ENCODE results near the gene PSMB11.

The PSMB11 gene

GRCh38 chr14:23055621-23056144, 13.7 kb downstream of the PSMB11 start:
- H3K27me3 ChIP-seq (ENCODE audit: insufficient read depth, low read length), result no peaks in the 10 kb centered on the region
- no peak for TF ChIP-seq CTCF (IDR thresholded peaks at IDR 0.05; ENCODE audit: low read length)
- no peak for TF ChIP-seq EZH2 (IDR thresholded peaks at IDR 0.05; ENCODE audit: borderline replicate concordance, low read length)
- no peaks in the 10 kb centered on the region for H3K9me2 ChIP-seq (ENCODE audit: low read depth, low read length)
- H3K9me3 ChIP-seq (ENCODE audit: low read length), result no peaks in the 10 kb centered on the region
- no peak overlapping the region for H2AFZ ChIP-seq (ENCODE audit: low read length)
- H4K20me1 ChIP-seq (ENCODE audit: insufficient read depth, low read length), result no peaks in the 10 kb centered on the region
- no peaks in the 10 kb centered on the region for H3F3A ChIP-seq (ENCODE audit: insufficient read depth, low read length)
- H3K27ac ChIP-seq (ENCODE audit: low read depth, low read length, poor library complexity, severe bottlenecking), result no peak overlapping the region
- peaks cover 18% of the 10 kb centered on the region for H3K4me1 ChIP-seq (ENCODE audit: insufficient read depth, low read length, severe bottlenecking)
- no peak overlapping the region for H3K4me3 ChIP-seq (ENCODE audit: low read depth, low read length, poor library complexity, severe bottlenecking)
- H3K79me2 ChIP-seq (ENCODE audit: insufficient read depth, low read length), result no peaks in the 10 kb centered on the region
- H3K4me2 ChIP-seq (ENCODE audit: low read length), result no peak overlapping the region; the same call in 1 of the 2 replicates
- no peak overlapping the region for H3K9ac ChIP-seq (ENCODE audit: low read length)
- H3K36me3 ChIP-seq (ENCODE audit: insufficient read depth, low read length), result peaks cover 22% of the 10 kb centered on the region

- H2AFZ ChIP-seq (ENCODE audit: low read length), result no peak overlapping the region
- peak overlapping the region; percentile 81; the same call in 1 of the 2 replicates for H3K4me2 ChIP-seq (ENCODE audit: low read length)
- H3K27me3 ChIP-seq (ENCODE audit: insufficient read depth, low read length), result no peaks in the 10 kb centered on the region
- no peaks in the 10 kb centered on the region for H3K9me2 ChIP-seq (ENCODE audit: low read depth, low read length)
- no peaks in the 10 kb centered on the region for H3F3A ChIP-seq (ENCODE audit: insufficient read depth, low read length)
- H4K20me1 ChIP-seq (ENCODE audit: insufficient read depth, low read length), result no peaks in the 10 kb centered on the region
- H3K36me3 ChIP-seq (ENCODE audit: insufficient read depth, low read length), result peaks cover 29% of the 10 kb centered on the region
- H3K4me3 ChIP-seq (ENCODE audit: low read depth, low read length, poor library complexity, severe bottlenecking), result peak overlapping the region; percentile 63
- no peak overlapping the region for H3K27ac ChIP-seq (ENCODE audit: low read depth, low read length, poor library complexity, severe bottlenecking)
- TF ChIP-seq EZH2 (IDR thresholded peaks at IDR 0.05; ENCODE audit: borderline replicate concordance, low read length), result no peak
- TF ChIP-seq CTCF (IDR thresholded peaks at IDR 0.05; ENCODE audit: low read length), result peak; percentile 83
- H3K9me3 ChIP-seq (ENCODE audit: low read length), result no peaks in the 10 kb centered on the region
- peak overlapping the region; percentile 29; the same call in 1 of the 2 replicates for H3K9ac ChIP-seq (ENCODE audit: low read length)
- peaks cover 18% of the 10 kb centered on the region for H3K4me1 ChIP-seq (ENCODE audit: insufficient read depth, low read length, severe bottlenecking)
- H3K79me2 ChIP-seq (ENCODE audit: insufficient read depth, low read length), result no peaks in the 10 kb centered on the region
Measured at GRCh38 chr14:23056145-23056955, 14.3 kb downstream of the PSMB11 start.

GRCh38 chr14:23056956-23057756, 15.1 kb downstream of the PSMB11 start, which contains the start of gene CDH24:
Gene CDH24, minus strand, starts transcription at chr14:23057520. Its CDS starts 1,787 bp downstream, at chr14:23055733.
- no peaks in the 10 kb centered on the region for H3K9me3 ChIP-seq (ENCODE audit: low read length)
- H3K9me2 ChIP-seq (ENCODE audit: low read depth, low read length), result no peaks in the 10 kb centered on the region
- H3K4me1 ChIP-seq (ENCODE audit: insufficient read depth, low read length, severe bottlenecking), result peaks cover 18% of the 10 kb centered on the region
- no peak within 1 kb of the TSS for H2AFZ ChIP-seq (ENCODE audit: low read length)
- peak within 1 kb of the TSS; percentile 63 for H3K4me3 ChIP-seq (ENCODE audit: low read depth, low read length, poor library complexity, severe bottlenecking)
- no peaks in the 10 kb centered on the region for H3K79me2 ChIP-seq (ENCODE audit: insufficient read depth, low read length)
- H3K9ac ChIP-seq (ENCODE audit: low read length), result peak within 1 kb of the TSS; percentile 58
- no peak for TF ChIP-seq EZH2 (IDR thresholded peaks at IDR 0.05; ENCODE audit: borderline replicate concordance, low read length)
- no peak for TF ChIP-seq CTCF (IDR thresholded peaks at IDR 0.05; ENCODE audit: low read length)
- no peak within 1 kb of the TSS for H3K27ac ChIP-seq (ENCODE audit: low read depth, low read length, poor library complexity, severe bottlenecking)
- peaks cover 35% of the 10 kb centered on the region for H3K36me3 ChIP-seq (ENCODE audit: insufficient read depth, low read length)
- peak within 1 kb of the TSS; percentile 81 for H3K4me2 ChIP-seq (ENCODE audit: low read length)
- no peaks in the 10 kb centered on the region for H3F3A ChIP-seq (ENCODE audit: insufficient read depth, low read length)
- H4K20me1 ChIP-seq (ENCODE audit: insufficient read depth, low read length), result no peaks in the 10 kb centered on the region
- H3K27me3 ChIP-seq (ENCODE audit: insufficient read depth, low read length), result no peaks in the 10 kb centered on the region

Measured in OCI-LY1 (cell line).